Measurements from ENCODE around the gene SCAF4.

The SCAF4 gene

GRCh38 chr21:31725202-31725839, 6.6 kb downstream of the SCAF4 start:
- H3K9ac ChIP-seq (ENCODE audit: low read length in 2 of 2): no peak overlapping the region
- no peak overlapping the region for H3K4me3 ChIP-seq (ENCODE audit: low read length in 2 of 2)
- no peaks in the 10 kb centered on the region for H3K36me3 ChIP-seq (ENCODE audit: control insufficient read depth in 2 of 2, insufficient read depth in 2 of 2, low read length in 2 of 2)
- no peak overlapping the region for H3K27ac ChIP-seq (ENCODE audit: low read length)
- H3K4me1 ChIP-seq (ENCODE audit: control insufficient read depth, insufficient read depth, low read length): peaks cover 8% of the 10 kb centered on the region
- no peaks in the 10 kb centered on the region for H3K27me3 ChIP-seq (ENCODE audit: control insufficient read depth in 1 of 2, insufficient read depth in 2 of 2, low read length in 2 of 2)
- no peaks in the 10 kb centered on the region for H3K9me3 ChIP-seq (ENCODE audit: control insufficient read depth in 2 of 2, low read length in 2 of 2)

GRCh38 chr21:31724552-31724951, 7.4 kb downstream of the SCAF4 start:
- Histone ChIP-seq H3K36me3 (ENCODE audit: control insufficient read depth in 2 of 2, insufficient read depth in 2 of 2, low read length in 2 of 2) (no peaks in the 10 kb centered on the region), H3K27me3 (ENCODE audit: control insufficient read depth in 1 of 2, insufficient read depth in 2 of 2, low read length in 2 of 2) (no peaks in the 10 kb centered on the region), H3K4me3 (ENCODE audit: low read length in 2 of 2) (no peak overlapping the region), H3K9ac (ENCODE audit: low read length in 2 of 2) (no peak overlapping the region), H3K27ac (ENCODE audit: low read length) (no peak overlapping the region), H3K4me1 (ENCODE audit: control insufficient read depth, insufficient read depth, low read length) (peaks cover 8% of the 10 kb centered on the region), H3K9me3 (ENCODE audit: control insufficient read depth in 2 of 2, low read length in 2 of 2) (no peaks in the 10 kb centered on the region)

- Histone ChIP-seq H3K4me1 (ENCODE audit: control insufficient read depth, insufficient read depth, low read length) (no peaks in the 10 kb centered on the region), H3K9ac (ENCODE audit: low read length in 2 of 2) (no peak overlapping the region), H3K27me3 (ENCODE audit: control insufficient read depth in 1 of 2, insufficient read depth in 2 of 2, low read length in 2 of 2) (no peaks in the 10 kb centered on the region), H3K4me3 (ENCODE audit: low read length in 2 of 2) (no peak overlapping the region), H3K27ac (ENCODE audit: low read length) (no peak overlapping the region), H3K36me3 (ENCODE audit: control insufficient read depth in 2 of 2, insufficient read depth in 2 of 2, low read length in 2 of 2) (no peaks in the 10 kb centered on the region), H3K9me3 (ENCODE audit: control insufficient read depth in 2 of 2, low read length in 2 of 2) (no peaks in the 10 kb centered on the region)
Measured at GRCh38 chr21:31721381-31721780, 10.5 kb downstream of the SCAF4 start.

- H3K27me3 ChIP-seq (ENCODE audit: control insufficient read depth in 1 of 2, insufficient read depth in 2 of 2, low read length in 2 of 2): no peaks in the 10 kb centered on the region
- H3K9me3 ChIP-seq (ENCODE audit: control insufficient read depth in 2 of 2, low read length in 2 of 2): no peaks in the 10 kb centered on the region
- no peaks in the 10 kb centered on the region for H3K36me3 ChIP-seq (ENCODE audit: control insufficient read depth in 2 of 2, insufficient read depth in 2 of 2, low read length in 2 of 2)
- H3K9ac ChIP-seq (ENCODE audit: low read length in 2 of 2): no peak overlapping the region
- H3K4me1 ChIP-seq (ENCODE audit: control insufficient read depth, insufficient read depth, low read length): no peaks in the 10 kb centered on the region
- H3K4me3 ChIP-seq (ENCODE audit: low read length in 2 of 2): no peak overlapping the region
- H3K27ac ChIP-seq (ENCODE audit: low read length): no peak overlapping the region
Measured at GRCh38 chr21:31720739-31721138, 11.2 kb downstream of the SCAF4 start.

GRCh38 chr21:31720330-31720729, 11.6 kb downstream of the SCAF4 start:
- no peaks in the 10 kb centered on the region for H3K36me3 ChIP-seq (ENCODE audit: control insufficient read depth in 2 of 2, insufficient read depth in 2 of 2, low read length in 2 of 2)
- no peak overlapping the region for H3K9ac ChIP-seq (ENCODE audit: low read length in 2 of 2)
- no peaks in the 10 kb centered on the region for H3K9me3 ChIP-seq (ENCODE audit: control insufficient read depth in 2 of 2, low read length in 2 of 2)
- H3K27me3 ChIP-seq (ENCODE audit: control insufficient read depth in 1 of 2, insufficient read depth in 2 of 2, low read length in 2 of 2): no peaks in the 10 kb centered on the region
- H3K4me3 ChIP-seq (ENCODE audit: low read length in 2 of 2): no peak overlapping the region
- H3K4me1 ChIP-seq (ENCODE audit: control insufficient read depth, insufficient read depth, low read length): no peaks in the 10 kb centered on the region
- H3K27ac ChIP-seq (ENCODE audit: low read length): no peak overlapping the region

- Histone ChIP-seq H3K9me3 (ENCODE audit: control insufficient read depth in 2 of 2, low read length in 2 of 2) (no peaks in the 10 kb centered on the region), H3K36me3 (ENCODE audit: control insufficient read depth in 2 of 2, insufficient read depth in 2 of 2, low read length in 2 of 2) (no peaks in the 10 kb centered on the region), H3K27ac (ENCODE audit: low read length) (no peak overlapping the region), H3K9ac (ENCODE audit: low read length in 2 of 2) (no peak overlapping the region), H3K4me3 (ENCODE audit: low read length in 2 of 2) (no peak overlapping the region), H3K4me1 (ENCODE audit: control insufficient read depth, insufficient read depth, low read length) (no peaks in the 10 kb centered on the region), H3K27me3 (ENCODE audit: control insufficient read depth in 1 of 2, insufficient read depth in 2 of 2, low read length in 2 of 2) (no peaks in the 10 kb centered on the region)
Measured at GRCh38 chr21:31716106-31716505, 15.8 kb downstream of the SCAF4 start.

- Histone ChIP-seq H3K27me3 (ENCODE audit: control insufficient read depth in 1 of 2, insufficient read depth in 2 of 2, low read length in 2 of 2) (no peaks in the 10 kb centered on the region), H3K36me3 (ENCODE audit: control insufficient read depth in 2 of 2, insufficient read depth in 2 of 2, low read length in 2 of 2) (no peaks in the 10 kb centered on the region), H3K4me1 (ENCODE audit: control insufficient read depth, insufficient read depth, low read length) (no peaks in the 10 kb centered on the region), H3K27ac (ENCODE audit: low read length) (no peak overlapping the region), H3K9ac (ENCODE audit: low read length in 2 of 2) (no peak overlapping the region), H3K9me3 (ENCODE audit: control insufficient read depth in 2 of 2, low read length in 2 of 2) (no peaks in the 10 kb centered on the region), H3K4me3 (ENCODE audit: low read length in 2 of 2) (no peak overlapping the region)
Measured at GRCh38 chr21:31714741-31715365, 17.1 kb downstream of the SCAF4 start.

GRCh38 chr21:31713973-31714740, 17.8 kb downstream of the SCAF4 start:
- Histone ChIP-seq H3K27ac (ENCODE audit: low read length) (no peak overlapping the region), H3K4me3 (ENCODE audit: low read length in 2 of 2) (no peak overlapping the region), H3K36me3 (ENCODE audit: control insufficient read depth in 2 of 2, insufficient read depth in 2 of 2, low read length in 2 of 2) (no peaks in the 10 kb centered on the region), H3K27me3 (ENCODE audit: control insufficient read depth in 1 of 2, insufficient read depth in 2 of 2, low read length in 2 of 2) (no peaks in the 10 kb centered on the region), H3K9me3 (ENCODE audit: control insufficient read depth in 2 of 2, low read length in 2 of 2) (no peaks in the 10 kb centered on the region), H3K4me1 (ENCODE audit: control insufficient read depth, insufficient read depth, low read length) (no peaks in the 10 kb centered on the region), H3K9ac (ENCODE audit: low read length in 2 of 2) (no peak overlapping the region)

- Histone ChIP-seq H3K4me1 (ENCODE audit: control insufficient read depth, insufficient read depth, low read length) (no peaks in the 10 kb centered on the region), H3K4me3 (ENCODE audit: low read length in 2 of 2) (no peak overlapping the region), H3K27me3 (ENCODE audit: control insufficient read depth in 1 of 2, insufficient read depth in 2 of 2, low read length in 2 of 2) (no peaks in the 10 kb centered on the region), H3K9ac (ENCODE audit: low read length in 2 of 2) (no peak overlapping the region), H3K27ac (ENCODE audit: low read length) (no peak overlapping the region), H3K36me3 (ENCODE audit: control insufficient read depth in 2 of 2, insufficient read depth in 2 of 2, low read length in 2 of 2) (no peaks in the 10 kb centered on the region), H3K9me3 (ENCODE audit: control insufficient read depth in 2 of 2, low read length in 2 of 2) (no peaks in the 10 kb centered on the region)
Measured at GRCh38 chr21:31713115-31713514, 18.8 kb downstream of the SCAF4 start.

GRCh38 chr21:31711745-31712285, 20.1 kb downstream of the SCAF4 start:
- Histone ChIP-seq H3K27me3 (ENCODE audit: control insufficient read depth in 1 of 2, insufficient read depth in 2 of 2, low read length in 2 of 2) (no peaks in the 10 kb centered on the region), H3K4me3 (ENCODE audit: low read length in 2 of 2) (no peak overlapping the region), H3K36me3 (ENCODE audit: control insufficient read depth in 2 of 2, insufficient read depth in 2 of 2, low read length in 2 of 2) (no peaks in the 10 kb centered on the region), H3K27ac (ENCODE audit: low read length) (no peak overlapping the region), H3K9me3 (ENCODE audit: control insufficient read depth in 2 of 2, low read length in 2 of 2) (no peaks in the 10 kb centered on the region), H3K4me1 (ENCODE audit: control insufficient read depth, insufficient read depth, low read length) (no peaks in the 10 kb centered on the region), H3K9ac (ENCODE audit: low read length in 2 of 2) (no peak overlapping the region)
